Neural progenitor cell (in vitro differentiated cells): ENCODE measurements around the gene TYRP1. TPM values are rescaled to one million over a fixed set of nuclear protein-coding genes. Genes with fewer than 3 reads are reported as not detected.

Experiments
- DNase-seq: peaks from one replicate; pipeline ENCODE4 v3.0.0-alpha.2; 2016; ENCODE audit warnings: low spot score
- H2AFZ ChIP-seq: fragments of 200-600 bp; sonication (generic); replicated peaks from 2 replicates; pipeline ENCODE4 v1.6.1; 2016; ENCODE audit warnings: antibody characterized with exemption
- H3F3A ChIP-seq: fragments of 200-600 bp; sonication (generic); 2 replicates; pipeline ENCODE4 v1.6.1; 2016; ENCODE audit warnings: antibody characterized with exemption, low read depth
- H3K27ac ChIP-seq: fragments of 200-600 bp; sonication (generic); 2 replicates; pipeline ENCODE4 v1.5.1; 2016; ENCODE audit warnings: mild to moderate bottlenecking
- H3K27me3 ChIP-seq: fragments of 200-600 bp; sonication (generic); 2 replicates; pipeline ENCODE4 v1.6.1; 2016; ENCODE audit warnings: mild to moderate bottlenecking, moderate library complexity
- H3K36me3 ChIP-seq: fragments of 200-600 bp; sonication (generic); 2 replicates; pipeline ENCODE4 v1.5.1; 2016
- H3K4me1 ChIP-seq: fragments of 200-600 bp; sonication (generic); 2 replicates; pipeline ENCODE4 v1.6.1; 2016; ENCODE audit warnings: mixed run types
- H3K4me2 ChIP-seq: fragments of 200-600 bp; sonication (generic); 2 replicates; pipeline ENCODE4 v1.6.1; 2016
- H3K4me3 ChIP-seq: fragments of 200-600 bp; sonication (generic); 2 replicates; pipeline ENCODE4 v1.5.1; 2016
- H3K79me2 ChIP-seq: fragments of 200-600 bp; sonication (generic); 2 replicates; pipeline ENCODE4 v1.6.1; 2016; ENCODE audit warnings: low read depth
- H3K9ac ChIP-seq: fragments of 200-600 bp; sonication (generic); 2 replicates; pipeline ENCODE4 v1.6.1; 2016
- H3K9me3 ChIP-seq: fragments of 200-600 bp; sonication (generic); 2 replicates; pipeline ENCODE4 v1.5.1; 2016; ENCODE audit warnings: low read depth
- H4K20me1 ChIP-seq: fragments of 200-600 bp; sonication (generic); 2 replicates; pipeline ENCODE4 v1.6.1; 2016; ENCODE audit warnings: low read depth
- H3K27ac Mint-ChIP-seq: 3 replicates; pipeline ENCODE4 v1.8.0; 2021; ENCODE audit warnings: mixed read lengths
- H3K27me3 Mint-ChIP-seq: 2 replicates; pipeline ENCODE4 v1.8.0; 2022; ENCODE audit warnings: low read depth, mild to moderate bottlenecking, inconsistent platforms, moderate library complexity, mixed read lengths; ENCODE audit not compliant: insufficient read depth
- H3K36me3 Mint-ChIP-seq: 3 replicates; pipeline ENCODE4 v1.8.0; 2021; ENCODE audit warnings: mixed read lengths
- H3K4me1 Mint-ChIP-seq: 3 replicates; pipeline ENCODE4 v1.8.0; 2021; ENCODE audit warnings: mixed read lengths
- H3K4me3 Mint-ChIP-seq: 3 replicates; pipeline ENCODE4 v1.8.0; 2021; ENCODE audit warnings: mild to moderate bottlenecking, moderate library complexity, mixed read lengths
- H3K9me3 Mint-ChIP-seq: 3 replicates; pipeline ENCODE4 v1.8.0; 2020; ENCODE audit warnings: mixed read lengths
- CTCF ChIP-seq: fragments of 200-600 bp; sonication (generic); IDR thresholded peaks from 2 replicates; pipeline ENCODE4 v1.5.1; 2017; ENCODE audit warnings: antibody characterized with exemption, mild to moderate bottlenecking
- EZH2 ChIP-seq: fragments of 200-600 bp; sonication (generic); IDR thresholded peaks from 2 replicates; pipeline ENCODE4 v1.6.1; 2017; ENCODE audit warnings: antibody characterized with exemption, mild to moderate bottlenecking, moderate library complexity
- EZH2phosphoT487 ChIP-seq: fragments of 200-600 bp; sonication (generic); IDR thresholded peaks from 2 replicates; pipeline ENCODE4 v1.6.1; 2017; ENCODE audit warnings: antibody characterized with exemption
- total RNA-seq: library from RNA; depleted of rRNA; stranded (reverse); fragments of >200 nt; gene quantifications from 2 replicates; pipeline ENCODE4 v1.2.3, GENCODE V29; 2015; ENCODE audit warnings: low replicate concordance

TYRP1 gene
- total RNA-seq, 1 donor from 2014 or later = 0.75 TPM

GRCh38 chr9:12681620-12682019 is 11.6 kb upstream of the TYRP1 start:
- Histone ChIP-seq H3F3A (no peaks in the 10 kb centered on the region), H2AFZ (no peak overlapping the region), H3K27me3 (no peaks in the 10 kb centered on the region), H4K20me1 (no peaks in the 10 kb centered on the region), H3K4me3 (no peak overlapping the region), H3K36me3 (no peaks in the 10 kb centered on the region), H3K4me2 (no peak overlapping the region), H3K9ac (no peak overlapping the region), H3K27ac (no peak overlapping the region), H3K4me1 (no peaks in the 10 kb centered on the region), H3K9me3 (no peaks in the 10 kb centered on the region), H3K79me2 (no peaks in the 10 kb centered on the region)
- H3K36me3 Mint-ChIP-seq = no peaks in the 10 kb centered on the region
- peaks cover 5% of the 10 kb centered on the region for H3K4me1 Mint-ChIP-seq
- H3K4me3 Mint-ChIP-seq = no peak overlapping the region
- no peak for DNase-seq
- TF ChIP-seq EZH2phosphoT487 = no peak
- TF ChIP-seq EZH2 = no peak
- no peak for TF ChIP-seq CTCF
- no peak overlapping the region for H3K27ac Mint-ChIP-seq
- no peaks in the 10 kb centered on the region for H3K9me3 Mint-ChIP-seq
- no peaks in the 10 kb centered on the region for H3K27me3 Mint-ChIP-seq

DNA sequence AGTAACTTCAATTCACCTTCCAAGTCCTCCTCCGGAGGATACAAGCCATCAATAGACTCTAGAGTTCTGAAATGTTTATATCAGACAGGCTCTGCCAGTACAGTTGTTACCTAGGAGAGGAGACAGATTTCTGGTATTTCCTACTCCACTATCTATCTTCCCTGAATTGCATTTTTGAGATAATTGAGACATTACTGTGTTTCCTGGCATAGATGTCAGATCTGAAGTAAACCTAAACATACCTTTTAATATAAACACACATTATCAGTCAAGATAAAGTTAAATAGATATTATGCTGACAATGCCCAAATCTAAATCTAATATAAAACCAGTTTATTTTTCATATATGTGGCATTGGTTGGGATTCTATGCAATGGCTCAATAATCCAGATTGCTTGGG is 8.2 kb upstream of the TYRP1 start:
- H3K27me3 ChIP-seq = no peaks in the 10 kb centered on the region
- H3K36me3 Mint-ChIP-seq = no peaks in the 10 kb centered on the region
- H3K4me3 Mint-ChIP-seq = no peak overlapping the region
- H2AFZ ChIP-seq = no peak overlapping the region
- no peaks in the 10 kb centered on the region for H3K27me3 Mint-ChIP-seq
- DNase-seq = no peak
- H3K36me3 ChIP-seq = no peaks in the 10 kb centered on the region
- no peaks in the 10 kb centered on the region for H3F3A ChIP-seq
- H4K20me1 ChIP-seq = no peaks in the 10 kb centered on the region
- H3K4me1 Mint-ChIP-seq = peaks cover 5% of the 10 kb centered on the region
- H3K9me3 Mint-ChIP-seq = no peaks in the 10 kb centered on the region
- H3K4me3 ChIP-seq = no peak overlapping the region
- H3K4me2 ChIP-seq = no peak overlapping the region
- no peak overlapping the region for H3K27ac Mint-ChIP-seq
- H3K9ac ChIP-seq = no peak overlapping the region
- no peaks in the 10 kb centered on the region for H3K4me1 ChIP-seq
- no peaks in the 10 kb centered on the region for H3K79me2 ChIP-seq
- H3K27ac ChIP-seq = no peak overlapping the region
- TF ChIP-seq EZH2phosphoT487 (no peak), EZH2 (no peak), CTCF (no peak)
- H3K9me3 ChIP-seq = no peaks in the 10 kb centered on the region

GRCh38 chr9:12689233-12689632 is 4.0 kb upstream of the TYRP1 start:
- H4K20me1 ChIP-seq = no peaks in the 10 kb centered on the region
- H3K4me3 ChIP-seq = no peak overlapping the region
- H3K27ac ChIP-seq = no peak overlapping the region
- no peaks in the 10 kb centered on the region for H3K79me2 ChIP-seq
- H3K9ac ChIP-seq = no peak overlapping the region
- Mint-ChIP-seq H3K4me3 (no peak overlapping the region), H3K4me1 (peaks cover 5% of the 10 kb centered on the region), H3K9me3 (peaks cover 2% of the 10 kb centered on the region), H3K27ac (no peak overlapping the region), H3K36me3 (no peaks in the 10 kb centered on the region), H3K27me3 (no peaks in the 10 kb centered on the region)
- no peaks in the 10 kb centered on the region for H3K36me3 ChIP-seq
- no peaks in the 10 kb centered on the region for H3F3A ChIP-seq
- no peak for DNase-seq
- H3K27me3 ChIP-seq = no peaks in the 10 kb centered on the region
- H3K4me1 ChIP-seq = peaks cover 3% of the 10 kb centered on the region
- no peak overlapping the region for H2AFZ ChIP-seq
- no peaks in the 10 kb centered on the region for H3K9me3 ChIP-seq
- no peak overlapping the region for H3K4me2 ChIP-seq
- TF ChIP-seq EZH2 = no peak
- TF ChIP-seq CTCF = no peak
- no peak for TF ChIP-seq EZH2phosphoT487

GRCh38 chr9:12694013-12694412 is 828 bp downstream of the TYRP1 start:
- Mint-ChIP-seq H3K27me3 (no peaks in the 10 kb centered on the region), H3K4me1 (peaks cover 5% of the 10 kb centered on the region), H3K36me3 (no peaks in the 10 kb centered on the region), H3K4me3 (no peak overlapping the region), H3K27ac (peak overlapping the region; percentile 61), H3K9me3 (peaks cover 2% of the 10 kb centered on the region)
- H3F3A ChIP-seq = no peaks in the 10 kb centered on the region
- no peak for DNase-seq
- H3K4me3 ChIP-seq = no peak overlapping the region
- H3K4me2 ChIP-seq = no peak overlapping the region
- peaks cover 3% of the 10 kb centered on the region for H3K4me1 ChIP-seq
- no peaks in the 10 kb centered on the region for H3K36me3 ChIP-seq
- H2AFZ ChIP-seq = peak overlapping the region; percentile 67
- H3K79me2 ChIP-seq = no peaks in the 10 kb centered on the region
- TF ChIP-seq CTCF (no peak), EZH2 (no peak), EZH2phosphoT487 (no peak)
- no peaks in the 10 kb centered on the region for H4K20me1 ChIP-seq
- H3K27me3 ChIP-seq = no peaks in the 10 kb centered on the region
- H3K9me3 ChIP-seq = no peaks in the 10 kb centered on the region
- H3K9ac ChIP-seq = no peak overlapping the region
- H3K27ac ChIP-seq = no peak overlapping the region
